Rectal smooth muscle tissue (tissue), 1 donor: Measurements from ENCODE around the gene CYTH1.

Experiments
- H3K27ac ChIP-seq: one replicate; pipeline ENCODE4 v1.7.0; 2013; ENCODE audit warnings: low read depth, low read length, inconsistent platforms
- H3K27me3 ChIP-seq: one replicate; pipeline ENCODE4 v1.7.0; 2013; ENCODE audit warnings: low read length; ENCODE audit not compliant: control insufficient read depth, insufficient read depth
- H3K36me3 ChIP-seq: one replicate; pipeline ENCODE4 v1.7.0; 2013; ENCODE audit warnings: low read length; ENCODE audit not compliant: control insufficient read depth, insufficient read depth
- H3K4me1 ChIP-seq: one replicate; pipeline ENCODE4 v1.7.0; 2013; ENCODE audit warnings: low read length; ENCODE audit not compliant: control insufficient read depth, insufficient read depth
- H3K4me3 ChIP-seq: one replicate; pipeline ENCODE4 v1.7.0; 2013; ENCODE audit warnings: low read length
- H3K9ac ChIP-seq: one replicate; pipeline ENCODE4 v1.7.0; 2013; ENCODE audit warnings: low read length

The CYTH1 gene, protein sequence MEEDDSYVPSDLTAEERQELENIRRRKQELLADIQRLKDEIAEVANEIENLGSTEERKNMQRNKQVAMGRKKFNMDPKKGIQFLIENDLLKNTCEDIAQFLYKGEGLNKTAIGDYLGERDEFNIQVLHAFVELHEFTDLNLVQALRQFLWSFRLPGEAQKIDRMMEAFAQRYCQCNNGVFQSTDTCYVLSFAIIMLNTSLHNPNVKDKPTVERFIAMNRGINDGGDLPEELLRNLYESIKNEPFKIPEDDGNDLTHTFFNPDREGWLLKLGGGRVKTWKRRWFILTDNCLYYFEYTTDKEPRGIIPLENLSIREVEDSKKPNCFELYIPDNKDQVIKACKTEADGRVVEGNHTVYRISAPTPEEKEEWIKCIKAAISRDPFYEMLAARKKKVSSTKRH

DNA sequence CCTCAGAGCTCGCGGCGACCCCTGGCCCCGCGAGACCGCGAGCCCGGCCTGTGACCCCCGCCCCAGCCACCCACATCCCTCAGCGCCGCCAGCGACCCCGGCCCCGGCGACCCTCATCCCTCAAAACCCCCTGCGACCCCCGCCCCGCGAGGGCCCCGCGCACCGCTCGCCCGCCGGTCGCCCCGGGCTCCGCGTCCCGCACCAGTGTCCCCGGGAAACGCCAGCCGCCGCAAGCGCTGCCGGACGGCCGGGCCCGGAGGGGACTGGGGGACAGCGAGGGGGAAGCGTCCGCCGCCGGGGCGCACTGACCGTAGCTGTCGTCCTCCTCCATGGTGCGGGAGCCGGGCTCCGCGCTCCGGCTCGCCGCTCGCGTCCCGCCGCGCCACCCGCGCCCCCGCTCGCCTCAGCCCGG is at the start of gene CYTH1:
Gene CYTH1, minus strand, starts transcription at position 381 of the 412 bp plus-strand sequence. Its CDS starts 50 bp downstream, at position 331.
- no peaks in the 10 kb centered on the region for H3K36me3 ChIP-seq
- peak within 1 kb of the TSS; percentile 88 for H3K9ac ChIP-seq
- peak within 1 kb of the TSS; percentile 97 for H3K27ac ChIP-seq
- peak within 1 kb of the TSS; percentile 98 for H3K4me3 ChIP-seq
- H3K27me3 ChIP-seq = no peaks in the 10 kb centered on the region
- peaks cover 3% of the 10 kb centered on the region for H3K4me1 ChIP-seq

DNA sequence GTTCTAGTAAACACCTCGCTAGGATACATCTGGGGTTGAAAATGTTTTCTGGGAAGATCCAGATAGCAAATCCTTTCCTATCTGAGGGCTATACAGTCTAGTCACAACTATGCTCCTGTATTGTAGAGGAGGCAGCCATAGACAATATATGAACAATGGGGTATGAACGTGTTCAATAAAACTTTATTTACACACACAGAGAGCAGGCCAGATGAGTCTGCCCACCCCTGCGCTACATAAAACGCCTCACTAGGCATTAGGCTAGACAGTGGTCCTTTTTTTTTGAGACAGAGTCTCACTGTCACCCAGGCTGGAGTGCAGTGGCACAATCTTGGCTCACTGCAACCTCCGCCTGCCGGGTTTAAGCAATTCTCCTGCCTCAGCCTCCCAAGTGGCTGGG is 47.4 kb upstream of the CYTH1 start:
- Histone ChIP-seq H3K9ac (no peak overlapping the region), H3K4me1 (no peaks in the 10 kb centered on the region), H3K4me3 (no peak overlapping the region), H3K27ac (no peak overlapping the region), H3K36me3 (peaks cover 55% of the 10 kb centered on the region), H3K27me3 (no peaks in the 10 kb centered on the region)

DNA sequence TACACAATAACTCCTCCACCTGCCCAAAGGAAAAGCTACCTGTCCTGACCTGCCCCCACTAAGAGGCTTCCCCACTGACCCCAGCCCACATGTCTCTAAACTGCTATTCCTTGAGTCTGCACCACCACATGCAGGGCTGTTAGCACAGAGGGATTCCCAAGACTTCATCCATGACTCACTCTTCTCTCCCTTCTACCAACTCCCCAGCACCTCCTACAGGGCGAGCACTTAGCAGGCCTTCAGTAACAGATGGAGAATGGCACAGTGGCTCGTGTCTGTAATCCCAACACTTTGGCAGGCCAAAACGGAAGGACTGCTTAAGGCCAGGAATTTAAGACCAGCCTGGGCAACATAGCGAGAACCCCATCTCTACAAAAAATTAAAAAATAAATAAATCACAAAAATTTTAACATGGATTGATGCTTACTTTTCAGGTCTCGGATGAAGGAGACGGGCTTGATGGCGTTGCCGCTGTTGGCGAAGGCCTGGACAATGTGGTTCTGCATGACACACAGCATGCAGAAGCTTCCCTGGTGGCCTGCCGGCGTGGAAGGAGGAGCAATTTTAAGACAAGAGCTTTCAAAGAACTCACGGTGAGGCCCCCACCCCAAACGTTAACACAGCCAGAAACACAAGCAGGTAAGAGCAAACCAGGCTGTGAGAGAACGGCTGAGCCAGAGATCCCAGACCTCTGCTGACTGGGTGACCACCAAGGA is 46.6 kb upstream of the CYTH1 start:
- H3K27me3 ChIP-seq = no peaks in the 10 kb centered on the region
- H3K9ac ChIP-seq = no peak overlapping the region
- H3K4me3 ChIP-seq = no peak overlapping the region
- no peak overlapping the region for H3K27ac ChIP-seq
- no peaks in the 10 kb centered on the region for H3K4me1 ChIP-seq
- peaks cover 61% of the 10 kb centered on the region for H3K36me3 ChIP-seq

DNA sequence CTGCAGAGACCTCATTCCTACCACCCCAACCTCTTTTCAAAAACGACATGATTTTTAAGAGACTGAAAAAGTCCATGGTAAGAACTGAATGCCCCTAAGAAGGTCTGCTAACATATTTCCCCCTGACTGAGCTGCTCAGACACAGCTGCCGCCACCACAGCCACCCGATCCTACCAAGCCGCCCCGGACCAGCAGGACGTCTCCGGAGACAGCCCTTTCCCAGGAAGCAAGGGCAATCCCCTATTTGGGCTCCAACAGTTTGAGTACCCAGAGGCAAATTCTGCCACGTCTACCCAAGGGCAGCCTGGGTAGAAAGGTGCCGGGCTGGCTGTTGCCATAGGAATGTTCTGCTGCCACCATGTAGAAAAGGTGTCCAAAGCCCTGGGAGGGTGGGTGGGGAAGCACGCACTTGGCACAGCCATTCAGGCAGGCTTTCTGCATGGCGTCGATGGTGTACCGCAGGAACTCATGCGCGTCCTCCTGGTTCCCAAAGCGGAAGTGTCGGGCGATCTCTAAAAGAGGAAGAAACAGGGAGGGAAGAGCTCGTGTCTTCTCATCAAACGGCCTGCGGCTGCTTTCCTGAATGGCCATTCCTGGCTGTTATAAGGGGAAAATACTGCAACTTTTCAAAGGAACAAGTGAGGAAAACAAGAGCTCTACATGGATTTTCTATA is 44.9 kb upstream of the CYTH1 start:
- Histone ChIP-seq H3K27me3 (no peaks in the 10 kb centered on the region), H3K9ac (no peak overlapping the region), H3K4me3 (no peak overlapping the region), H3K27ac (no peak overlapping the region), H3K4me1 (no peaks in the 10 kb centered on the region), H3K36me3 (peaks cover 71% of the 10 kb centered on the region)

DNA sequence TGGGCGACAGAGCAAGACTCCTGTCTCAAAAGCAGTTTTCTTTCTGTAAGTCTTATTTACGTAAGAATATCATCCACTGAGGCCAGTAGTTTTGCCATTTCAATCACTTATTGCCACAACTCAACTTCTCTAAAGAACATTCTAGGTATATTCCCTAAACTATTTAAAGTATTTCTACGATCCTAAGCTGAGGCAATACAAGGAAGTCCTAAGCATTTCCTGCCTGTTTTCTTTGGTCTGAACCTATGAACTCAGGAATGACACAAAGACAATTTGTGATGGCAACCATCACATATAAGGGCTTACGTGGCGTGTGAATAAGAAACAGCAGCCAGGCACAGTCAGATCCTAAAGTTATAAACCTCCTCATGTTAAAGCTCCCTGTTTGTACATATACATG is 44.3 kb upstream of the CYTH1 start:
- Histone ChIP-seq H3K4me1 (no peaks in the 10 kb centered on the region), H3K4me3 (no peak overlapping the region), H3K27ac (no peak overlapping the region), H3K27me3 (no peaks in the 10 kb centered on the region), H3K36me3 (peaks cover 72% of the 10 kb centered on the region), H3K9ac (no peak overlapping the region)

GRCh38 chr17:78825696-78826095 is 43.6 kb upstream of the CYTH1 start:
- H3K27ac ChIP-seq = no peak overlapping the region
- H3K27me3 ChIP-seq = no peaks in the 10 kb centered on the region
- H3K9ac ChIP-seq = no peak overlapping the region
- H3K36me3 ChIP-seq = peaks cover 77% of the 10 kb centered on the region
- no peak overlapping the region for H3K4me3 ChIP-seq
- H3K4me1 ChIP-seq = no peaks in the 10 kb centered on the region

GRCh38 chr17:78824240-78824639 is 42.2 kb upstream of the CYTH1 start:
- Histone ChIP-seq H3K27me3 (no peaks in the 10 kb centered on the region), H3K36me3 (peaks cover 81% of the 10 kb centered on the region), H3K9ac (no peak overlapping the region), H3K4me1 (no peaks in the 10 kb centered on the region), H3K27ac (no peak overlapping the region), H3K4me3 (no peak overlapping the region)

- no peaks in the 10 kb centered on the region for H3K27me3 ChIP-seq
- no peaks in the 10 kb centered on the region for H3K4me1 ChIP-seq
- H3K4me3 ChIP-seq = no peak overlapping the region
- no peak overlapping the region for H3K9ac ChIP-seq
- peaks cover 77% of the 10 kb centered on the region for H3K36me3 ChIP-seq
- H3K27ac ChIP-seq = no peak overlapping the region
These were observed 41.4 kb upstream of the CYTH1 start for GRCh38 chr17:78823282-78824046.

DNA sequence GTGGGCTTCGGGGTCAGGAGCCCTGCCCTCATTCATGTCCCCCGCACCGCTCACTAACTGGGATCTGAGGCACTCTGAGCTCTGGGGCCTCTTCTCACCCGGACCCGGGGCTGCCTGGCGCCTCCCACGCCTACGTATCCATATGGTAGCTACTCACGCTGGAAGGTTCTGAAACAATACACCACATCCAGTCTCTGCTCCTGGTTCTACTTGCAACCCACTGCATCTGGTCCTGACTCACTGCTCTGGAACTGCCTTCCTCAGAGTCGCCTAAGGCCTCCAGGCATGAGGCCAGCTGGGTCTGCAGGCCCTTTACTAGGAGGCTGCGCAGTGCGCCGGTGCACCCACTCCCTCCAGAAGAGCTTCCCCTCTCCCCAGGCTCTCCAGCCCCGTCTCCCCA is 40.5 kb upstream of the CYTH1 start:
- no peak overlapping the region for H3K9ac ChIP-seq
- H3K4me3 ChIP-seq = no peak overlapping the region
- H3K27ac ChIP-seq = no peak overlapping the region
- H3K36me3 ChIP-seq = peaks cover 77% of the 10 kb centered on the region
- H3K27me3 ChIP-seq = no peaks in the 10 kb centered on the region
- H3K4me1 ChIP-seq = no peaks in the 10 kb centered on the region

DNA sequence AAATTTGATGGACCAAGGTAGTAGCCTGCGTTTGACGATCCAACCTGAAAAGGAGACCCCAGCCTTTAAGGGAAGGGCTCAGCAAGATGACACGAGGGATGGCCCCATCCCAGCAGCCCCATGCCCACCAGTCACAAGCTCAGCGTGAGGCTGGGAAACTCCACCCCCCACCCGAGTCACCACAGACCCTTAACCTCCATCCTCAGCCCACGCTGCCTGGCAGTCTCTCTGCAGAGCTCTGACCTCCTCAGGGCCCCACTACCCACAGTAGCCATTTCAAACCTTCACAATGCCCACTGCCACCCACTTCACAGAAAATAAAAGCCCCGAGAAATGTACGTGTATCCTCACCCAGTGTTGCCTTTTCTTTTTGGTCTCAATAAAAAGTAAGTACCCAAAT is 39.9 kb upstream of the CYTH1 start:
- H3K27ac ChIP-seq = no peak overlapping the region
- H3K9ac ChIP-seq = no peak overlapping the region
- no peaks in the 10 kb centered on the region for H3K27me3 ChIP-seq
- H3K36me3 ChIP-seq = peaks cover 76% of the 10 kb centered on the region
- H3K4me3 ChIP-seq = no peak overlapping the region
- H3K4me1 ChIP-seq = no peaks in the 10 kb centered on the region

- Histone ChIP-seq H3K36me3 (peaks cover 75% of the 10 kb centered on the region), H3K4me3 (no peak overlapping the region), H3K9ac (no peak overlapping the region), H3K27ac (no peak overlapping the region), H3K27me3 (no peaks in the 10 kb centered on the region), H3K4me1 (no peaks in the 10 kb centered on the region)
These were observed 38.8 kb upstream of the CYTH1 start for GRCh38 chr17:78820841-78821240.
